Suppressor macrophage treated with lipopolysaccharide for 1 hour (primary cell): ENCODE data around the gene CRK.
A peak's percentile ranks its signal among the peaks of the same experiment; 100 is the strongest.

Experiments
- DNase-seq, 3 donors: peaks; one replicate each; pipeline ENCODE4 v3.0.0-alpha.2; 2020 to 2022

The CRK gene

GRCh38 chr17:1485423-1486376, 29.7 kb upstream of the CRK start:
- DNase-seq, result peak; percentile 47 to 83 (median 58)

- DNase-seq, result peak; percentile 61 to 73 (median 66)
Measured at GRCh38 chr17:1484676-1485422, 28.8 kb upstream of the CRK start.

- no peak for DNase-seq
Measured at GRCh38 chr17:1484060-1484535, 28.1 kb upstream of the CRK start.

GRCh38 chr17:1482680-1483079, 26.6 kb upstream of the CRK start:
- no peak for DNase-seq

- no peak for DNase-seq
Measured at GRCh38 chr17:1481736-1482135, 25.7 kb upstream of the CRK start.

- DNase-seq, result no peak
Measured at GRCh38 chr17:1480747-1481465, 24.9 kb upstream of the CRK start.

- no peak for DNase-seq
Measured at GRCh38 chr17:1478418-1478817, 22.4 kb upstream of the CRK start.

GRCh38 chr17:1475321-1475854, 19.4 kb upstream of the CRK start:
- no peak for DNase-seq

- peak; percentile 46 to 67 (median 49) for DNase-seq
Measured at GRCh38 chr17:1474402-1475189, 18.6 kb upstream of the CRK start.

- peak; percentile 77 to 80 (median 79) for DNase-seq
Measured at GRCh38 chr17:1473841-1474240, 17.8 kb upstream of the CRK start.

GRCh38 chr17:1473170-1473569, 17.1 kb upstream of the CRK start:
- peak in 2 of 3 donors; percentile 44 to 52 for DNase-seq

- no peak for DNase-seq
Measured at GRCh38 chr17:1471911-1472821, 16.1 kb upstream of the CRK start.

- DNase-seq, result no peak
Measured at GRCh38 chr17:1471490-1471889, 15.5 kb upstream of the CRK start.

GRCh38 chr17:1470755-1471462, 14.9 kb upstream of the CRK start:
- no peak for DNase-seq

GRCh38 chr17:1470071-1470754, 14.2 kb upstream of the CRK start:
- DNase-seq, result no peak

- DNase-seq, result no peak
Measured at GRCh38 chr17:1469231-1469852, 13.3 kb upstream of the CRK start.

GRCh38 chr17:1467898-1468492, 12.0 kb upstream of the CRK start:
- peak; percentile 43 to 54 (median 47) for DNase-seq

GRCh38 chr17:1467258-1467657, 11.2 kb upstream of the CRK start:
- no peak for DNase-seq

- DNase-seq, result no peak
Measured at GRCh38 chr17:1464186-1464585, 8.2 kb upstream of the CRK start.
